Heart right ventricle (tissue), 16 donors: ENCODE data around the gene IRX3. TPM values are rescaled to one million over a fixed set of nuclear protein-coding genes. Genes with fewer than 3 reads are reported as not detected.

Source experiments
- ATAC-seq, 8 donors: fragments of 200-7000 bp; cut with Tn5 transposase; one replicate each; pipeline ENCODE4 v1.9.1; 2020; ENCODE audit warnings: mild to moderate bottlenecking in 8 of 8, moderate library complexity in 8 of 8, moderate number of reproducible peaks in 1 of 8
- DNase-seq, 2 donors: peaks; one replicate each; pipeline ENCODE4 v3.0.0-alpha.2; 2020
- H3K27ac ChIP-seq, 10 donors: fragments of 200-600 bp; sonication (generic) in 2 of 10; one replicate each; pipeline versions ENCODE4 v1.5.0 to v1.8.0; 2020 to 2022; ENCODE audit warnings: mild to moderate bottlenecking in 3 of 10
- H3K27me3 ChIP-seq, 7 donors: fragments of 200-600 bp; one replicate each; pipeline ENCODE4 v1.8.0; 2021 to 2022; ENCODE audit warnings: mild to moderate bottlenecking in 2 of 7
- H3K36me3 ChIP-seq, 9 donors: fragments of 200-600 bp; sonication (generic) in 1 of 9; one replicate each; pipeline versions ENCODE4 v1.5.0 to v1.8.0; 2020 to 2022; ENCODE audit warnings: mild to moderate bottlenecking in 2 of 9
- H3K4me1 ChIP-seq, 9 donors: fragments of 200-600 bp; sonication (generic) in 1 of 9; one replicate each; pipeline versions ENCODE4 v1.5.0 to v1.8.0; 2020 to 2022; ENCODE audit warnings: mild to moderate bottlenecking in 4 of 9
- H3K4me3 ChIP-seq, 10 donors: fragments of 200-600 bp; sonication (generic) in 2 of 10; one replicate each; pipeline versions ENCODE4 v1.5.0 to v1.8.0; 2020 to 2022; ENCODE audit warnings: mild to moderate bottlenecking in 7 of 10, moderate library complexity in 2 of 10
- H3K9me3 ChIP-seq, 11 donors: fragments of 200-600 bp in 10 of 11; sonication (generic) in 2 of 11; one replicate each; pipeline versions ENCODE4 v1.5.0 to v1.8.0; 2013 to 2022; ENCODE audit warnings: mild to moderate bottlenecking in 2 of 11, control low read depth in 1 of 11, moderate library complexity in 1 of 11
- WGBS, 2 donors: extraction: QIAGEN DNeasy Blood & Tissue Kit; methylation state at CpG; one replicate each; pipeline ENCODE4 v1.1.7; 2013; ENCODE audit warnings: inconsistent platforms in 1 of 2; 5-methylcytosine and 5-hydroxymethylcytosine counted together
- intact Hi-C, 10 donors: fragments of 100-400 bp; cut with DNase I; formaldehyde crosslinking; loops; one replicate each; pipeline versions ENCODE4 v1.11.1 to v1.14.2; 2022
- polyA plus RNA-seq, 2 donors: library from polyadenylated mRNA; stranded (reverse); fragments of 200-250 nt; gene quantifications; one replicate each; pipeline ENCODE4 v1.2.3, GENCODE V29; 2013
- total RNA-seq, 10 donors: library from RNA; stranded (reverse); fragmentation: NEBNext Ultra II Directional in 3 of 10; extraction: Animal tissue kit (Norgen Biotek cat#: 25700) in 3 of 10; gene quantifications; one replicate each; pipeline versions ENCODE4 v1.2.1 to v1.2.4, GENCODE V29; 2021 to 2023
- TF ChIP-seq, protein P1 (sequence below), 9 donors: fragments of 200-600 bp; sonication (generic) in 2 of 9; IDR thresholded peaks; one replicate each; pipeline versions ENCODE4 v1.5.0 to v1.8.0; 2021 to 2022; ENCODE audit warnings: antibody characterized with exemption in 9 of 9, mild to moderate bottlenecking in 5 of 9, moderate library complexity in 1 of 9
- donor health status: Arrhythmogenic right ventricular cardiomyopathy.
- donor health status: ischemic (EF 13 %, LVEDD 7.1; RV severe dilation, severe dysfunction).
- donor health status: healthy with polysubstance abuse.
- donor health status: DM: no; HTN: yes; CAD: no.
- donor health status: DM: no; HTN: no; CAD: no.
- donor health status: ischemic (EF 25% LVEDD 6.9; RV normal size, moderate dysfunction).
- donor health status: ischemic (EF 25% LVEDD 5.7; RV mildly dilated, moderate dysfunction).
- donor health status: healthy.
- donor health status: DM: yes; HTN: yes; CAD: no.
- donor health status: Ischemic cardiomyopathy.
- donor health status: ischemic (EF 35%, LVEDD 5.7; RV mildly dilated, moderate dysfunction).
- donor health status: nonischemic (EF 11% LVEDD 7.7; RV severe dilation, severe dysfunction).
- donor health status: DM: yes; HTN: yes; CAD: no.
- donor health status: PGD.
- donor health status: ischemic (EF 29% LVEDD 5.4; RV normal size, mild dysfunction).
- donor health status: nonischemic (EF 23%, LVEDD 6.1; RV moderate dilation, normal function).

IRX3 gene
- total and polyA plus RNA-seq, 12 donors = 24.7 to 85.7 (median 65.1) TPM

- Histone ChIP-seq H3K27ac (no peak overlapping the region), H3K36me3 (no peaks in the 10 kb centered on the region), H3K4me1 (no peaks in the 10 kb centered on the region), H3K9me3 (no peaks in the 10 kb centered on the region), H3K4me3 (no peak overlapping the region), H3K27me3 (peaks cover 0 to 4% (median 0%) of the 10 kb centered on the region in 7 donors)
- no peak for ATAC-seq
- no peak for DNase-seq
- intact Hi-C loops = no loop called here
- TF ChIP-seq, protein P1, sequence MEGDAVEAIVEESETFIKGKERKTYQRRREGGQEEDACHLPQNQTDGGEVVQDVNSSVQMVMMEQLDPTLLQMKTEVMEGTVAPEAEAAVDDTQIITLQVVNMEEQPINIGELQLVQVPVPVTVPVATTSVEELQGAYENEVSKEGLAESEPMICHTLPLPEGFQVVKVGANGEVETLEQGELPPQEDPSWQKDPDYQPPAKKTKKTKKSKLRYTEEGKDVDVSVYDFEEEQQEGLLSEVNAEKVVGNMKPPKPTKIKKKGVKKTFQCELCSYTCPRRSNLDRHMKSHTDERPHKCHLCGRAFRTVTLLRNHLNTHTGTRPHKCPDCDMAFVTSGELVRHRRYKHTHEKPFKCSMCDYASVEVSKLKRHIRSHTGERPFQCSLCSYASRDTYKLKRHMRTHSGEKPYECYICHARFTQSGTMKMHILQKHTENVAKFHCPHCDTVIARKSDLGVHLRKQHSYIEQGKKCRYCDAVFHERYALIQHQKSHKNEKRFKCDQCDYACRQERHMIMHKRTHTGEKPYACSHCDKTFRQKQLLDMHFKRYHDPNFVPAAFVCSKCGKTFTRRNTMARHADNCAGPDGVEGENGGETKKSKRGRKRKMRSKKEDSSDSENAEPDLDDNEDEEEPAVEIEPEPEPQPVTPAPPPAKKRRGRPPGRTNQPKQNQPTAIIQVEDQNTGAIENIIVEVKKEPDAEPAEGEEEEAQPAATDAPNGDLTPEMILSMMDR (IDR thresholded peaks at IDR 0.05) = no peak
- 80 to 81% methylated on average over 8 of the region's 8 CpGs for WGBS, 2 donors
Measured at GRCh38 chr16:54303613-54304012, 17.0 kb upstream of the IRX3 start.

GRCh38 chr16:54297154-54297553 lies 10.6 kb upstream of the IRX3 start:
- Histone ChIP-seq H3K9me3 (peaks cover 0 to 11% (median 0%) of the 10 kb centered on the region in 11 donors), H3K36me3 (no peaks in the 10 kb centered on the region), H3K27ac (no peak overlapping the region), H3K27me3 (peaks cover 0 to 23% (median 0%) of the 10 kb centered on the region in 7 donors), H3K4me1 (no peaks in the 10 kb centered on the region), H3K4me3 (no peak overlapping the region)
- ATAC-seq (peak in 1 of 8 donors; percentile 16), DNase-seq (no peak)
- intact Hi-C loops = loop anchor here in 2 of 10 donors (10.0 kb wide), 2 partner anchors 108 to 518 kb away; no protein-coding TSS in a partner anchor
- WGBS, 2 donors = 88 to 93% methylated on average over 3 of the region's 3 CpGs
- TF ChIP-seq, protein P1 (IDR thresholded peaks at IDR 0.05) = no peak

DNA sequence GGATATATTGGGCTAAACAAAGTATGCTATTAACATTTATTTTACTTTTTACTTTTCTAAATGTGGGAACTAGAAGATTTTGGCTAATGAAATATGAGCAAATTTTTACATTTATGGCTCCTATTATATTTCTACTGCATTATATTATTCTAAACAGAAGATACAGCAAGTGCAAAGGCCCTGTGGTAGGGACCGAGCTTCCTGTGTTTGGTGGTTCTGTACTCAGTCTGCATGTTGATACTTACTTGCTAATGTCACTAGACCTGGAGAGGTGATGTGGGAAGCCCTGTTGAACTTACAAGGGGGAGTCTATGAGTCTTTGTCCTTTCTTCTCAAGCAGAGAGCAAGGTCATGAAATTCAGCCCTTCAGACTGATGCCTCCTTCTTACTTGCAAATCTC lies 10.0 kb upstream of the IRX3 start:
- TF ChIP-seq, protein P1 (IDR thresholded peaks at IDR 0.05) = no peak
- Histone ChIP-seq H3K4me3 (no peak overlapping the region), H3K4me1 (no peaks in the 10 kb centered on the region), H3K36me3 (no peaks in the 10 kb centered on the region), H3K9me3 (peaks cover 0 to 11% (median 0%) of the 10 kb centered on the region in 11 donors), H3K27ac (no peak overlapping the region), H3K27me3 (peaks cover 0 to 29% (median 3%) of the 10 kb centered on the region in 7 donors)
- DNase-seq (no peak), ATAC-seq (no peak)
- 95 to 100% methylated on average over 1 of the region's 1 CpG for WGBS, 2 donors
- intact Hi-C loops = loop anchor here in 2 of 10 donors (10.0 kb wide), 2 partner anchors 108 to 518 kb away; no protein-coding TSS in a partner anchor

DNA sequence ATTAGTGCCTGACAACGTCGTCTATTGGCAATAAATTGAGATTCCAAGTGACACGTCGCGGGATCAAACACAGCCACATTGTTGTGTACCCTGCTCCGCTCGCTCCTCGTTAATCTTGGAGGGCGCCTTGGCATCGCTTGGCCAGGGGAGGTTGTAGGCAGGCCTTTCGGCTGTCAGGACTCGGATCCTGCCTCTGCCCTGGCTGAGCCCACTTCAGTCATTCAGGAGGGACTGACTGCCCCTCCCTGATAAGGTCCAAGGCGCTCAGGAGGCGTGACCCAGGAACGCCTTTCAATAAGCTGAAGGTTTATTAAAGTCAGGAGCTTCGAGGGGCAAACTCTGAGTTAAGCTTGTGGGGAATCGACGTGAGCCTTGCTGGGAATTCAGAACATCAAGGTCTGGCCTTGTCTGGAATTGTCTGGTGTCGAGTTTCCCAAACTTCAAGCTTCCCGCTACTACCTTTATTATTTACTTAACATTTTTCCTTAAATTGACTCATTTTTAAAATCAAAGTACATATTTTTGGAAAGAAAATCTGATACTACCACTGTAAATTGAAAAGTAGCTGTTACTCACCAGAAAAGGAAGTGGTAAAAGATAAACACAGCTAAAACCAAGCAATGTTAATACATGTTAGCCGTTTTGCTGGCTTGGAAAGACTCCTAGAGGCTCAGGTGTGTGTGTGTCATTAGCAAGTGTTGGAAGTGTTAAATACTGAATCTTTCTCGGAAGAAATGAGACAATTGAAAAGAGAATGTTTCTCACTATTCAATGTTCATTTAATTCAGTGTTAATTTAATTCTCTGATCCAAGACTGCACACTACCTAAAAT lies 5.3 kb upstream of the IRX3 start:
- Histone ChIP-seq H3K27me3 (peaks cover 0 to 76% (median 40%) of the 10 kb centered on the region in 7 donors), H3K4me3 (no peak overlapping the region), H3K36me3 (no peaks in the 10 kb centered on the region), H3K4me1 (peaks cover 0 to 21% (median 8%) of the 10 kb centered on the region in 9 donors), H3K9me3 (peaks cover 0 to 4% (median 0%) of the 10 kb centered on the region in 11 donors), H3K27ac (no peak overlapping the region)
- ATAC-seq (no peak), DNase-seq (no peak)
- intact Hi-C loops = loop anchor here in 2 of 10 donors (10.0 kb wide), 2 partner anchors 113 to 523 kb away; no protein-coding TSS in a partner anchor
- TF ChIP-seq, protein P1 (IDR thresholded peaks at IDR 0.05) = no peak
- WGBS, 2 donors = 72 to 79% methylated on average over 22 of the region's 22 CpGs
